Measurements from ENCODE around the gene TMEM214.

- TF ChIP-seq CTCF (IDR thresholded peaks at IDR 0.05), result no peak
- TF ChIP-seq POLR2A (IDR thresholded peaks at IDR 0.05), result no peak
Measured at GRCh38 chr2:26983746-26984145, 49.0 kb upstream of the TMEM214 start.
